HEK293T (cell line): Measurements from ENCODE around the gene SPAG16.

ENCODE experiments used
- ELF4 ChIP-seq: fragments of 450-650 bp; IDR thresholded peaks from 2 replicates; pipeline ENCODE4 v1.6.1; 2017; ENCODE audit warnings: antibody characterized with exemption
- FOXA1 ChIP-seq: fragments of 450-650 bp; IDR thresholded peaks from 2 replicates; pipeline ENCODE4 v1.6.1; 2016; ENCODE audit warnings: mild to moderate bottlenecking
- FOXK2 ChIP-seq: fragments of 450-650 bp; IDR thresholded peaks from 2 replicates; pipeline ENCODE4 v1.6.1; 2016; ENCODE audit warnings: mild to moderate bottlenecking
- FOXM1 ChIP-seq: fragments of 450-650 bp; IDR thresholded peaks from 2 replicates; pipeline ENCODE4 v1.6.1; 2017; ENCODE audit warnings: mild to moderate bottlenecking, borderline replicate concordance
- NFRKB ChIP-seq: fragments of 450-650 bp; IDR thresholded peaks from 2 replicates; pipeline ENCODE4 v1.6.1; 2016; ENCODE audit warnings: mild to moderate bottlenecking, moderate library complexity
- SP1 ChIP-seq: fragments of 450-650 bp; IDR thresholded peaks from 2 replicates; pipeline ENCODE4 v1.6.1; 2017
- SUZ12 ChIP-seq: fragments of 450-650 bp; IDR thresholded peaks from 2 replicates; pipeline ENCODE4 v1.6.1; 2016; ENCODE audit warnings: mild to moderate bottlenecking
- TARDBP ChIP-seq: fragments of 450-650 bp; IDR thresholded peaks from 2 replicates; pipeline ENCODE4 v1.6.1; 2016

DNA sequence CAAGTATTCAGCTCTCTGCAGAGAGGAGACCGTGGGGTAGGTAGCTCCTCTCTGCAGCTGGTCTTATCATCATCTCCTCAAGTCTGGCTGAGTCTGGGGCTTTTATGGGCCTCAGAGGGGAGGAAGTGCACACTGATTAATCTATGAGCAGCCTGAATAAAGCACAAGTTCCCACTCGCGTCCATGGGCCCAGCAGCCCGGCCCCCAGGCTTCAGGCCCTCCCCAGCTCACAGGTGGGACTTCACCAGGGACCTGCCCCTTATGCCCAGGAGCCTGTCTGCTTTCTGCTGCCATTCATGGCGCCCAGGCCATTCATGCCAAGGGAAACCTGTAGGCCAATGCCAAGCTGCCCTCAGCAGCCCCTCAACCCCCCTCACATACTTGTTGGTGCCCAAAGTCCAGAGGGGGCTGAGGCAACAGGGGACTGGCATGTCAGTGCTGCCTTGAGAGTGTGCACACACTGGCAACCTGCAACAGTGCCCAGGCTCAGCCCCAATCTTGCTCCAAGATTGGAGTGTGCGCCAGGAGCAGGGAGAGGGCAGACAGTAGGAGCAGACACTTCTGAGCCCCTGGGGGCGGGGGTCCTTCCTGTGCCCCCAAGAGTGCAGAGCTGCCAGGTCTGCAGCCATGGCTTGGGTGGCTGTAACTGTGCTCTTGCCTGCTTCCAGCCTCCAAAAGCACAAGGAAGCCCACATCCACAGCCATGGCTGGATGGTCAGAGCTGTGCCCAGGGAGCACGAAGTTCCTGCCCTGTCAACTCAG lies 751.0 kb downstream of the SPAG16 start:
- TF ChIP-seq ELF4 (no peak), SUZ12 (no peak), SP1 (no peak), NFRKB (no peak), FOXK2 (no peak), TARDBP (no peak), FOXM1 (no peak), FOXA1 (no peak)
